Skin epidermis (tissue), 12 donors: Measurements from ENCODE around the gene KRTAP1-3.
A peak's percentile ranks its signal among the peaks of the same experiment; 100 is the strongest.
"Not testable (repeated sequence)": the region's sequence is repeated elsewhere in the genome, so short reads cannot be mapped to it uniquely, and the experiment has no call there.

Source experiments
- H3K27ac ChIP-seq, 21 experiments: fragments of 200-600 bp; sonication (generic) in 11 of 21; one replicate each; pipeline ENCODE4 v1.5.0; 2020; ENCODE audit warnings: mild to moderate bottlenecking in 3 of 21, inconsistent platforms in 2 of 21, moderate library complexity in 2 of 21
- H3K4me3 ChIP-seq, 7 experiments: fragments of 200-600 bp; sonication (generic) in 2 of 7; one replicate each; pipeline ENCODE4 v1.5.0; 2020; ENCODE audit warnings: inconsistent platforms in 2 of 7, mild to moderate bottlenecking in 2 of 7, moderate library complexity in 1 of 7

Gene KRTAP1-3

GRCh38 chr17:41034346-41034935, at the start of gene KRTAP1-3:
KRTAP1-3 (minus strand) TSS chr17:41034874; CDS start chr17:41034821, 53 bp downstream.
- H3K27ac ChIP-seq, H3K4me3 ChIP-seq: not testable (repeated sequence)

- not testable (repeated sequence) for H3K27ac ChIP-seq, H3K4me3 ChIP-seq
These were observed 49.6 kb upstream of the KRTAP1-3 start, which contains the start of gene KRTAP4-7 for GRCh38 chr17:41084100-41084856. KRTAP4-7 (plus strand) TSS chr17:41084150; CDS start chr17:41084207, 57 bp downstream.

GRCh38 chr17:41083427-41083826, 48.8 kb upstream of the KRTAP1-3 start:
- not testable (repeated sequence) for H3K4me3 ChIP-seq, H3K27ac ChIP-seq

- H3K27ac ChIP-seq = no peak overlapping the region
- no peak overlapping the region for H3K4me3 ChIP-seq
These were observed 48.0 kb upstream of the KRTAP1-3 start for GRCh38 chr17:41082626-41083025.

- Histone ChIP-seq H3K27ac (no peak overlapping the region), H3K4me3 (no peak overlapping the region)
These were observed 42.1 kb upstream of the KRTAP1-3 start for GRCh38 chr17:41076788-41077187.

GRCh38 chr17:41073676-41074075, 39.0 kb upstream of the KRTAP1-3 start:
- H3K27ac ChIP-seq = no peak overlapping the region
- no peak overlapping the region for H3K4me3 ChIP-seq

- no peak overlapping the region for H3K4me3 ChIP-seq
- no peak overlapping the region for H3K27ac ChIP-seq
These were observed 37.1 kb upstream of the KRTAP1-3 start for GRCh38 chr17:41071606-41072360.

GRCh38 chr17:41069031-41069430, 34.4 kb upstream of the KRTAP1-3 start:
- H3K27ac ChIP-seq = no peak overlapping the region

GRCh38 chr17:41067281-41067680, 32.6 kb upstream of the KRTAP1-3 start:
- Histone ChIP-seq H3K27ac (no peak overlapping the region), H3K4me3 (no peak overlapping the region)

More at GRCh38 chr17:41069031-41069430, 34.4 kb upstream of the KRTAP1-3 start:
- H3K4me3 ChIP-seq = no peak overlapping the region

GRCh38 chr17:41065829-41066624, 31.4 kb upstream of the KRTAP1-3 start, which contains the start of gene KRTAP2-4:
KRTAP2-4 (minus strand) TSS chr17:41065879; CDS start chr17:41065845, 34 bp downstream.
- Histone ChIP-seq H3K4me3 (no peak within 1 kb of the TSS), H3K27ac (no peak within 1 kb of the TSS)

GRCh38 chr17:41065016-41065689, 30.5 kb upstream of the KRTAP1-3 start:
- not testable (repeated sequence) for H3K27ac ChIP-seq, H3K4me3 ChIP-seq

GRCh38 chr17:41064301-41064700, 29.6 kb upstream of the KRTAP1-3 start:
- no peak overlapping the region for H3K4me3 ChIP-seq
- H3K27ac ChIP-seq = no peak overlapping the region

- Histone ChIP-seq H3K4me3 (no peak overlapping the region), H3K27ac (no peak overlapping the region)
These were observed 28.8 kb upstream of the KRTAP1-3 start for GRCh38 chr17:41063449-41063848.

- peak overlapping the region in 3 of 21 experiments; percentile 10 to 70 (median 61) for H3K27ac ChIP-seq
These were observed 27.3 kb upstream of the KRTAP1-3 start for GRCh38 chr17:41061964-41062363.

GRCh38 chr17:41060052-41060604, 25.5 kb upstream of the KRTAP1-3 start, which contains the start of gene KRTAP2-3:
KRTAP2-3 (minus strand) TSS chr17:41060114; CDS start chr17:41060050, 64 bp downstream.
- peak within 1 kb of the TSS in 3 of 21 experiments; percentile 32 to 70 (median 61) for H3K27ac ChIP-seq
- no peak within 1 kb of the TSS for H3K4me3 ChIP-seq

More at GRCh38 chr17:41061964-41062363, 27.3 kb upstream of the KRTAP1-3 start:
- H3K4me3 ChIP-seq = no peak overlapping the region

- not testable (repeated sequence) for H3K4me3 ChIP-seq, H3K27ac ChIP-seq
These were observed 24.8 kb upstream of the KRTAP1-3 start for GRCh38 chr17:41059276-41060051.

GRCh38 chr17:41058741-41059140, 24.1 kb upstream of the KRTAP1-3 start:
- H3K4me3 ChIP-seq = no peak overlapping the region
- H3K27ac ChIP-seq = no peak overlapping the region

GRCh38 chr17:41057547-41057946, 22.9 kb upstream of the KRTAP1-3 start:
- Histone ChIP-seq H3K27ac (no peak overlapping the region), H3K4me3 (no peak overlapping the region)
